Caco-2 (cell line): ENCODE results near the gene SMC3. TPM values are rescaled to one million over a fixed set of nuclear protein-coding genes. Genes with fewer than 3 reads are reported as not detected.
"Not testable (repeated sequence)": the region's sequence is repeated elsewhere in the genome, so short reads cannot be mapped to it uniquely, and the experiment has no call there.

Experiments used
- BruUV-seq: library from RNA; stranded (reverse); fragments of 400-500 nt; replicated peaks from 2 replicates; lab custom pipeline; 2021; lab: Mats Ljungman, UMichigan
- CTCF ChIA-PET: fragments of 300-600 bp; sonication (Branson Sonifier 250); formaldehyde crosslinking; loops from one replicate; lab custom pipeline; 2022; ENCODE audit warnings: antibody characterized with exemption; lab: Charles Lee
- POLR2A ChIA-PET: fragments of 300-600 bp; sonication (Branson Sonifier 250); formaldehyde crosslinking; loops from one replicate; lab custom pipeline; 2022; ENCODE audit warnings: antibody characterized with exemption; lab: Charles Lee
- DNase-seq, 2 experiments: peaks; one replicate each; pipeline versions ENCODE4 v3.0.0 to v3.0.0-alpha.2; 2020 to 2022
- H3K27me3 ChIP-seq: replicated peaks from 2 replicates; pipeline ENCODE4 v1.6.0; 2011; ENCODE audit warnings: low read length; ENCODE audit not compliant: control insufficient read depth, insufficient read depth
- H3K36me3 ChIP-seq: 2 replicates; pipeline ENCODE4 v1.5.1; 2011; ENCODE audit warnings: low read length; ENCODE audit not compliant: control insufficient read depth, insufficient read depth
- H3K4me1 ChIP-seq: fragments of 250-450 bp; sonication (Bioruptor Pico); 2 replicates; pipeline ENCODE4 v1.5.1; 2020; ENCODE audit warnings: mild to moderate bottlenecking
- H3K4me3 ChIP-seq: 2 replicates; pipeline ENCODE4 v1.5.1; 2011; ENCODE audit warnings: low read depth, mild to moderate bottlenecking, control low read depth, low read length
- H3K9me3 ChIP-seq: fragments of 250-450 bp; sonication (Bioruptor Pico); 2 replicates; pipeline ENCODE4 v1.5.1; 2020; ENCODE audit warnings: mild to moderate bottlenecking, moderate library complexity
- H3K27ac Mint-ChIP-seq: one replicate; pipeline ENCODE4 v1.8.0; 2022; ENCODE audit warnings: mixed read lengths; ENCODE audit not compliant: unreplicated experiment
- H3K27me3 Mint-ChIP-seq: one replicate; pipeline ENCODE4 v1.8.0; 2022; ENCODE audit warnings: mixed read lengths; ENCODE audit not compliant: insufficient read depth, unreplicated experiment
- H3K36me3 Mint-ChIP-seq: one replicate; pipeline ENCODE4 v1.8.0; 2022; ENCODE audit warnings: mild to moderate bottlenecking, mixed read lengths; ENCODE audit not compliant: insufficient read depth, unreplicated experiment
- H3K4me1 Mint-ChIP-seq: one replicate; pipeline ENCODE4 v1.8.0; 2022; ENCODE audit warnings: low read depth, mixed read lengths; ENCODE audit not compliant: unreplicated experiment
- H3K4me3 Mint-ChIP-seq: one replicate; pipeline ENCODE4 v1.8.0; 2022; ENCODE audit warnings: mild to moderate bottlenecking, moderate library complexity, mixed read lengths; ENCODE audit not compliant: unreplicated experiment
- H3K9me3 Mint-ChIP-seq: one replicate; pipeline ENCODE4 v1.8.0; 2022; ENCODE audit warnings: mixed read lengths; ENCODE audit not compliant: unreplicated experiment
- intact Hi-C: fragments of 100-400 bp; cut with micrococcal nuclease; formaldehyde crosslinking; loops from one replicate; pipeline ENCODE4 v1.10.0; 2022; ENCODE audit not compliant: unreplicated experiment
- total RNA-seq: library from RNA; stranded (reverse); gene quantifications from 2 replicates; pipeline ENCODE4 v1.2.3, GENCODE V29; 2022
- TF ChIP-seq, protein P1 (sequence below), 2 experiments: fragments of 200-600 bp in 1 of 2; IDR thresholded peaks; 1 replicate in 1 of 2; 2 replicates in 1 of 2; pipeline versions ENCODE4 v1.5.1 to v1.8.0; 2011 to 2022; ENCODE audit warnings: antibody characterized with exemption in 1 of 2, control low read depth in 1 of 2, inconsistent platforms in 1 of 2, low read depth in 1 of 2, low read length in 1 of 2, mild to moderate bottlenecking in 1 of 2, moderate library complexity in 1 of 2; ENCODE audit not compliant: insufficient read depth in 1 of 2, severe bottlenecking in 1 of 2, unreplicated experiment in 1 of 2

Gene SMC3
- total RNA-seq, 1 experiment from 2014 or later = 95.7 TPM

GRCh38 chr10:110637558-110638053 is 70.1 kb downstream of the SMC3 start:
- H3K27me3 ChIP-seq = no peaks in the 10 kb centered on the region; the same call in none of the 2 replicates
- no peaks in the 10 kb centered on the region for H3K36me3 Mint-ChIP-seq
- H3K4me3 ChIP-seq = no peak overlapping the region
- ChIA-PET CTCF (no interaction called here), POLR2A (no interaction called here)
- H3K4me1 ChIP-seq = peaks cover 12% of the 10 kb centered on the region
- no peak overlapping the region for H3K27ac Mint-ChIP-seq
- H3K36me3 ChIP-seq = no peaks in the 10 kb centered on the region
- no TSS peak for BruUV-seq
- H3K9me3 ChIP-seq = no peaks in the 10 kb centered on the region
- intact Hi-C loops = no loop called here
- no peak for DNase-seq
- H3K4me1 Mint-ChIP-seq = peaks cover 13% of the 10 kb centered on the region
- TF ChIP-seq, protein P1, sequence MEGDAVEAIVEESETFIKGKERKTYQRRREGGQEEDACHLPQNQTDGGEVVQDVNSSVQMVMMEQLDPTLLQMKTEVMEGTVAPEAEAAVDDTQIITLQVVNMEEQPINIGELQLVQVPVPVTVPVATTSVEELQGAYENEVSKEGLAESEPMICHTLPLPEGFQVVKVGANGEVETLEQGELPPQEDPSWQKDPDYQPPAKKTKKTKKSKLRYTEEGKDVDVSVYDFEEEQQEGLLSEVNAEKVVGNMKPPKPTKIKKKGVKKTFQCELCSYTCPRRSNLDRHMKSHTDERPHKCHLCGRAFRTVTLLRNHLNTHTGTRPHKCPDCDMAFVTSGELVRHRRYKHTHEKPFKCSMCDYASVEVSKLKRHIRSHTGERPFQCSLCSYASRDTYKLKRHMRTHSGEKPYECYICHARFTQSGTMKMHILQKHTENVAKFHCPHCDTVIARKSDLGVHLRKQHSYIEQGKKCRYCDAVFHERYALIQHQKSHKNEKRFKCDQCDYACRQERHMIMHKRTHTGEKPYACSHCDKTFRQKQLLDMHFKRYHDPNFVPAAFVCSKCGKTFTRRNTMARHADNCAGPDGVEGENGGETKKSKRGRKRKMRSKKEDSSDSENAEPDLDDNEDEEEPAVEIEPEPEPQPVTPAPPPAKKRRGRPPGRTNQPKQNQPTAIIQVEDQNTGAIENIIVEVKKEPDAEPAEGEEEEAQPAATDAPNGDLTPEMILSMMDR (IDR thresholded peaks at IDR 0.05; ENCODE audit: insufficient read depth in 1 of 2, low read depth in 1 of 2, low read length in 1 of 2, severe bottlenecking in 1 of 2, unreplicated experiment in 1 of 2) = no peak
- H3K9me3 Mint-ChIP-seq = no peaks in the 10 kb centered on the region
- H3K27me3 Mint-ChIP-seq = peaks cover 7% of the 10 kb centered on the region
- H3K4me3 Mint-ChIP-seq = no peak overlapping the region

DNA sequence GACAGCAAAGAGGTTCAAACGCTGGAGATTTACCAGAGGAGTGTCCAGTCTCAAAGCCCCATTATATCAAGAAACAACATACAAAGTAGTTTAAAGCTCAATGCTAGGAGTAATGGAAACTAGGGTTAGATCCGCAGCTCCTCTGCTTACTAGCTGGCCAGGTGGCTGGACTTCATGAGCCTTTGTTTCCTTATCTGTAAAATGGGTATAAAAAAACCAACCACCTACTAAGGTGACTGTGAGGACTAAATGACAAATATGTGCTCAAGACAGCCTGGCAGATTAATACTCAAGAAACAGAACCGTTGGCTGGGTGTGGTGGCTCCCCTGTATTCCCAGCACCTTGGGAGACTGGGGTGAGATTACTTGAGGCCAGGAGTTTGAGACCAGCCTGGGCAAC is 70.8 kb downstream of the SMC3 start:
- Mint-ChIP-seq H3K27me3 (peaks cover 12% of the 10 kb centered on the region), H3K4me3 (no peak overlapping the region), H3K27ac (no peak overlapping the region), H3K36me3 (no peaks in the 10 kb centered on the region), H3K4me1 (peaks cover 17% of the 10 kb centered on the region), H3K9me3 (no peaks in the 10 kb centered on the region)
- DNase-seq = no peak
- H3K4me3 ChIP-seq = no peak overlapping the region
- no peaks in the 10 kb centered on the region for H3K9me3 ChIP-seq
- CTCF ChIA-PET = no interaction called here
- peaks cover 2% of the 10 kb centered on the region for H3K27me3 ChIP-seq
- no TSS peak for BruUV-seq
- peaks cover 12% of the 10 kb centered on the region for H3K4me1 ChIP-seq
- POLR2A ChIA-PET = no interaction called here
- TF ChIP-seq, protein P1 (IDR thresholded peaks at IDR 0.05; ENCODE audit: insufficient read depth in 1 of 2, low read depth in 1 of 2, low read length in 1 of 2, severe bottlenecking in 1 of 2, unreplicated experiment in 1 of 2) = no peak
- intact Hi-C loops = no loop called here
- no peaks in the 10 kb centered on the region for H3K36me3 ChIP-seq

- peaks cover 12% of the 10 kb centered on the region for H3K4me1 ChIP-seq
- H3K36me3 Mint-ChIP-seq, H3K36me3 ChIP-seq, H3K4me3 Mint-ChIP-seq, DNase-seq, H3K27ac Mint-ChIP-seq, H3K9me3 Mint-ChIP-seq, intact Hi-C loops, H3K9me3 ChIP-seq, H3K27me3 ChIP-seq, POLR2A ChIA-PET, CTCF ChIA-PET, BruUV-seq, H3K4me3 ChIP-seq: not testable (repeated sequence)
- Mint-ChIP-seq H3K4me1 (peaks cover 17% of the 10 kb centered on the region), H3K27me3 (peaks cover 14% of the 10 kb centered on the region)
Observed at GRCh38 chr10:110639046-110639445, 71.6 kb downstream of the SMC3 start.

DNA sequence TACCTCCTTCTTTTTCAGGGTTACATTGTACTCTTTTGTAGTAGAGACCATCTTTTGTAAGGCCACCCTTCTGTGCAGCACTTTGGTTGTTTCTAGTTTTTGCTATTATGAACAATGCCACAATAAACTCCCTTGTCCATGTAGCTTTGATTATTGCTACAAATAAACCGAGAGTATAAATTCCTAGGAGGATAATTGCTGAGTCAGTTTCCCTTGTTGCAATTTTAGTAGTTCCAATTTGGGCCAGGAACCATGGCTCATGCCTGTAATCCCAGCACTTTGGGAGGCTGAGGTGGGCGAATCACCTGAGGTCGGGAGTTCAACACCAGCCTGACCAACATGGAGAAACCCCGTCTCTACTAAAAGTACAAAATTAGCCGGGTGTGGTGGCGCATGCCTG is 72.4 kb downstream of the SMC3 start:
- H3K27ac Mint-ChIP-seq, H3K9me3 ChIP-seq, CTCF ChIA-PET, H3K36me3 Mint-ChIP-seq, intact Hi-C loops, H3K4me3 ChIP-seq, DNase-seq, H3K4me3 Mint-ChIP-seq, H3K9me3 Mint-ChIP-seq, POLR2A ChIA-PET, H3K36me3 ChIP-seq, BruUV-seq, H3K27me3 ChIP-seq: not testable (repeated sequence)
- Mint-ChIP-seq H3K27me3 (peaks cover 14% of the 10 kb centered on the region), H3K4me1 (peaks cover 17% of the 10 kb centered on the region)
- peaks cover 12% of the 10 kb centered on the region for H3K4me1 ChIP-seq
